Measurements from ENCODE around the gene PPDPF. TPM values are rescaled to one million over a fixed set of nuclear protein-coding genes. Genes with fewer than 3 reads are reported as not detected.
"Not testable (repeated sequence)": the region's sequence is repeated elsewhere in the genome, so short reads cannot be mapped to it uniquely, and the experiment has no call there.

The PPDPF gene
- total RNA-seq, 2 donors from 2014 or later = 138 to 185 TPM

DNA sequence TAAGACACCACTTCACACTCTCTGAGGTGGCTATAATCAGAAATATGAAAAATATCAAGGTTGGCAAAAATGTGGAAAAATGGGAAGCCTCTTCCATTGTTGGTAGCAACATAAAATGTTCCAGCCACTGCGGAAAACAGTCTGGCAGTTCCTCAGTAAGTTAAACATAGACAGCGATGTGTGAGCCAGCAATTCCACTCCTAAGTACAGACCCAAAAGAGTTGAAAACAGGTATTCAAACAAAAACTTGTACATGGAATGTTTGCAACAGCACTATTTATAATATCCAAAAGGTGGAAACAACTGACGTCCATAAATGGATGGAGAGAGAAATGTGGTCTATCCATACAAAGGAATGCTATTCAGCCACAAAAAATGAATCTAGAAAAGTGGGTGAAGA lies 7.4 kb upstream of the PPDPF start:
- Histone ChIP-seq H3K4me1 (no peaks in the 10 kb centered on the region), H3K36me3 (no peaks in the 10 kb centered on the region), H3K27me3 (no peaks in the 10 kb centered on the region), H3K4me3 (no peak overlapping the region), H3K27ac (no peak overlapping the region), H3K9me3 (no peaks in the 10 kb centered on the region)
- TF ChIP-seq, protein P1, sequence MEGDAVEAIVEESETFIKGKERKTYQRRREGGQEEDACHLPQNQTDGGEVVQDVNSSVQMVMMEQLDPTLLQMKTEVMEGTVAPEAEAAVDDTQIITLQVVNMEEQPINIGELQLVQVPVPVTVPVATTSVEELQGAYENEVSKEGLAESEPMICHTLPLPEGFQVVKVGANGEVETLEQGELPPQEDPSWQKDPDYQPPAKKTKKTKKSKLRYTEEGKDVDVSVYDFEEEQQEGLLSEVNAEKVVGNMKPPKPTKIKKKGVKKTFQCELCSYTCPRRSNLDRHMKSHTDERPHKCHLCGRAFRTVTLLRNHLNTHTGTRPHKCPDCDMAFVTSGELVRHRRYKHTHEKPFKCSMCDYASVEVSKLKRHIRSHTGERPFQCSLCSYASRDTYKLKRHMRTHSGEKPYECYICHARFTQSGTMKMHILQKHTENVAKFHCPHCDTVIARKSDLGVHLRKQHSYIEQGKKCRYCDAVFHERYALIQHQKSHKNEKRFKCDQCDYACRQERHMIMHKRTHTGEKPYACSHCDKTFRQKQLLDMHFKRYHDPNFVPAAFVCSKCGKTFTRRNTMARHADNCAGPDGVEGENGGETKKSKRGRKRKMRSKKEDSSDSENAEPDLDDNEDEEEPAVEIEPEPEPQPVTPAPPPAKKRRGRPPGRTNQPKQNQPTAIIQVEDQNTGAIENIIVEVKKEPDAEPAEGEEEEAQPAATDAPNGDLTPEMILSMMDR (IDR thresholded peaks at IDR 0.05) = no peak
- no peak for DNase-seq (ENCODE audit: low spot score)

DNA sequence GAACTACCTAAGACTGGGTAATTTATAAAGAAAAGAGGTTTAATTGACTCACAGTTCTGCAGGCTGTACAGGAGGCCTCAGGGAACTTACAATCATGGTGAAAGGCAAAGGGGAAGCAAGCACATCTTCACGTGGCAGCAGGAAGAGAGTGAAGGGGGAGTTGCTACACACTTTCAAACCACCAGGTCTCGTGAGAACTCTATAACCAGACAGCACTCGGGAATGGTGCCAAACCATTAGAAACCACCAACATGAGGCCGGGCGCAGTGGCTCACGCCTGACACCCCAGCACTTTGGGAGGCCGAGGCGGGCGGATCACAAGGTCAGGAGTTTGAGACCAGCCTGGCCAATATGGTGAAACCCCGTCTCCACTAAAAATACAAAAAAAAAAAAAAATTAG lies 6.0 kb upstream of the PPDPF start:
- H3K4me3 ChIP-seq; H3K36me3 ChIP-seq; H3K4me1 ChIP-seq; H3K27ac ChIP-seq; DNase-seq (ENCODE audit: low spot score); H3K27me3 ChIP-seq; H3K9me3 ChIP-seq: not testable (repeated sequence)

DNA sequence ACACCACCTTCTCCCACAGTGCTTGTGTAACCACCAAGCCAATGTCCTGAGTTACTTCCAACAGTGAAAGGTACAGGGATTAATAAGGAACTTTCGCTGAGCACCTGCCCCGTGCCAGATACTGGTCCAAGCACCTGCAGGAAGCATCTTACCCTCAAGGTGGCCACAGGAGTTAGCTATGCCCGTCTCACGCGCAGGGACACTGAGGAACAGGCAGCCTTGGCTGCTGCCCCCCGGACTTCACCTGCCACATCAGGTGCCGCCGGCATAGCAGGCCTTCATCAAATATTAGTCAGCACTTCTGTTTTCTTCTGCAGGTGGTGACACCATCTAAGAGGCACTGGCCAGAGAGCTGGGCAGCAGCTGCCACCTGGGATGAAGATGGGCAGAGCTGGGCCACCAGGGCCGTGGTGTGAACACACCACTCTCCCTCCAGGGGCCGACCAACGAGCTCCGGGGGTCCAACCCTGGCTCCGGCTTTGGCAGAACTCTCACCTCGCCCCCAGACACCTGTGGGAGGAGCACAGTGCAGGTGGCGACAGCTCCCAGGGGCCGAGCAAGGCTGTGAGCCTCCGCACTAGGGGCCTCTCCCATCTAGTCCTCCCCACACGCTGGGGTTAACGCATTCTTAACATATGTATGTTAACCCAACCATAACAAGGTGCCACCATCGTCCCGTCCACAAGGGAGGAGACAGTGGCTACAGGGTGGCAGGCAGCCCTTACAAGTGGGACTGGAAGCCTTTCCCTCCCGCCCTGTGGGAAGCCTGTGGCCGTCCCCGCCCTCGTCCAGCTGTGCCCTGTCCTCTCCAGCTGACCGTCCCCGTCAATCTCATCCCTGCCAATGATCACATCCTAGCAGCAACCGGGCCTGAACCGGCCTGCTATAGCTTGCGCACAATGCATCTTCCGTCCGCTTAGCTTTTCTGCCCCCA lies 2.9 kb upstream of the PPDPF start:
- no peak overlapping the region for H3K4me3 ChIP-seq
- TF ChIP-seq, protein P1 (IDR thresholded peaks at IDR 0.05) = no peak
- H3K27ac ChIP-seq = no peak overlapping the region
- no peaks in the 10 kb centered on the region for H3K9me3 ChIP-seq
- no peaks in the 10 kb centered on the region for H3K36me3 ChIP-seq
- H3K27me3 ChIP-seq = no peaks in the 10 kb centered on the region
- H3K4me1 ChIP-seq = peaks cover 0 to 27% of the 10 kb centered on the region in 2 donors
- no peak for DNase-seq (ENCODE audit: low spot score)

DNA sequence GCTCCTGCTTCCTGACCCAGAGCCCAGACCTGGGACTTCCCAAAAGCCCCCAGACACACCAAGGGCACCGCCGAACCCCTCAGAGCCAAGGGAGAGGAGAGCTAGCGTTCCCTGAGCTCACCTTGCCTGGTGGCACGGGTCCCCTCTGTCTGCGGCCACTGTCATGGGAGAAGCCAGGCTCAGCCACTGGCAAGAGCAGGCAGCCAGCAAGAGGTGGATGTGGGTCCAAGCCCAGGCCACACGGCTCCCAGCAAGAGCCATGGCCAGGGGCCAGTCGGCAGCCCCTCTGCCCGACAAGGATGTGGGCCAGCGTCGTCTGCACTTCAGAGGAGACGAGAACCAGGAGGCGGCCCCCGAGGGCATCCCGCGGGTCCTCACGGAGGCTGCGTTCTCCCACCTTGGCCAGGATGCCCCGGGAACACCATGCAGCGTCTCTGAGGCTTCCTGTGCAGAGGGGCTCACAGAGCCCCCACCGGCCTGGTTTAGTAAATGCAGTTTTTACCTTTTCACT lies 2.2 kb upstream of the PPDPF start:
- TF ChIP-seq, protein P1 (IDR thresholded peaks at IDR 0.05) = no peak
- DNase-seq (ENCODE audit: low spot score) = no peak
- H3K4me3 ChIP-seq = no peak overlapping the region
- H3K27me3 ChIP-seq = no peaks in the 10 kb centered on the region
- H3K36me3 ChIP-seq = no peaks in the 10 kb centered on the region
- no peak overlapping the region for H3K27ac ChIP-seq
- H3K9me3 ChIP-seq = no peaks in the 10 kb centered on the region
- H3K4me1 ChIP-seq = peaks cover 0 to 33% of the 10 kb centered on the region in 2 donors

DNA sequence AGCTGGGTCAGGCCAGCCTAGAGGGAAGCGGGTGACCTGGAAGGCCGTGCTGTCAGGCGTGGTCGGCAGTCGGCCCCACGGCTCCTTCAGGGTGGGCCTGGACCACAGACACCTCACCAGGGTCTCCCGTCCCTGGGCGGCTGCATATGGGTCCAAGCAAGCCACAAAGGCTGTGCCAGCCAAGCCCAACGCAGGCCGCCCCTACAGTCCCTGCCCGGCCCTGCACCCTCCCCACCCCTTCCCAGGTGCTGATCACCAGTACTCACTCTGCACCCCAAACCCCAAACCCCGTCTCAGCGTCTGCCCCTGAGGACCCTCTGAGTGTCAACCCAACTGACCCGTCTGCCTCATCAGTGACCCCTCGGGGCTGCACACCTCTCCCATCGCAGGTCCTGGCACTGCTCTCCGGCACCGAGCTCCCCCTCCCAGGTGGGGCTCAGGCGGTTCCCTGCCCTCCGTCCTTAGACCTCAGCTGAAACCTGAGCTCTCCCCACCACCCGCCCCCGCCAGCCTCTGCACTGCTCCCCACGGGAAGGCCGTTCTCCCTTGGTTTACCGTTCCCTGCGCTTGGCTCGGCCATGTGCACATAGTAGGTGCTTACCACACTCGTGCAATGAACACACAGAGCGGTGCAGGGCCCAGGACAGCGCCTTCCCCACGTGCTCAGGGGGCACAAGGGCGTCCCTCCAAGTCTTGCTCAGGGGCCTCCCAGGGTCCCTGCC lies 1.5 kb upstream of the PPDPF start:
- Histone ChIP-seq H3K4me1 (peaks cover 0 to 33% of the 10 kb centered on the region in 2 donors), H3K9me3 (no peaks in the 10 kb centered on the region), H3K4me3 (peak overlapping the region; percentile 78 to 87), H3K36me3 (no peaks in the 10 kb centered on the region), H3K27me3 (no peaks in the 10 kb centered on the region), H3K27ac (peak overlapping the region in 1 of 2 donors; percentile 93)
- TF ChIP-seq, protein P1 (IDR thresholded peaks at IDR 0.05) = no peak
- DNase-seq (ENCODE audit: low spot score) = no peak

Data from right atrium auricular region (tissue), 2 donors.